HEK293 (cell line): ENCODE results near the gene CIRBP.

ENCODE experiments used
- BCL11B ChIP-seq: fragments of 450-650 bp; formaldehyde crosslinking; IDR thresholded peaks from 2 replicates; pipeline ENCODE4 v1.5.1; 2016; ENCODE audit warnings: low read depth, missing biosample characterization, missing genetic modification characterization
- EGR2 ChIP-seq: fragments of 450-650 bp; formaldehyde crosslinking; IDR thresholded peaks from 2 replicates; pipeline ENCODE4 v1.5.1; 2016; ENCODE audit warnings: low read depth, missing biosample characterization, missing genetic modification characterization
- HOXC10 ChIP-seq: sonication (generic); formaldehyde crosslinking; IDR thresholded peaks from 2 replicates; pipeline ENCODE4 v1.8.1; 2023; ENCODE audit warnings: mild to moderate bottlenecking, missing genetic modification reagents
- IKZF3 ChIP-seq: fragments of 450-650 bp; IDR thresholded peaks from 2 replicates; pipeline ENCODE4 v1.5.0; 2018; ENCODE audit warnings: missing biosample characterization, mild to moderate bottlenecking, missing genetic modification characterization, moderate library complexity
- KLF1 ChIP-seq: fragments of 450-650 bp; formaldehyde crosslinking; IDR thresholded peaks from 2 replicates; pipeline ENCODE4 v1.5.1; 2016; ENCODE audit warnings: missing biosample characterization, missing genetic modification characterization
- KLF10 ChIP-seq: fragments of 450-650 bp; IDR thresholded peaks from 2 replicates; pipeline ENCODE4 v1.5.1; 2018; ENCODE audit warnings: missing biosample characterization, mild to moderate bottlenecking, missing genetic modification characterization
- KLF8 ChIP-seq: fragments of 450-650 bp; formaldehyde crosslinking; IDR thresholded peaks from 2 replicates; pipeline ENCODE4 v1.5.1; 2016; ENCODE audit warnings: missing biosample characterization, missing genetic modification characterization
- RBAK ChIP-seq: fragments of 450-650 bp; formaldehyde crosslinking; IDR thresholded peaks from 2 replicates; pipeline ENCODE4 v1.5.1; 2016; ENCODE audit warnings: missing biosample characterization, missing genetic modification characterization
- SALL2 ChIP-seq: fragments of 450-650 bp; formaldehyde crosslinking; IDR thresholded peaks from 2 replicates; pipeline ENCODE4 v1.5.0; 2017; ENCODE audit warnings: missing biosample characterization, mild to moderate bottlenecking, missing genetic modification characterization, borderline replicate concordance
- WT1 ChIP-seq: fragments of 450-650 bp; formaldehyde crosslinking; IDR thresholded peaks from 2 replicates; pipeline ENCODE4 v1.5.1; 2016; ENCODE audit warnings: missing biosample characterization, missing genetic modification characterization
- ZBTB1 ChIP-seq: fragments of 450-650 bp; formaldehyde crosslinking; IDR thresholded peaks from 2 replicates; pipeline ENCODE4 v1.5.1; 2016; ENCODE audit warnings: missing biosample characterization, missing genetic modification characterization
- ZBTB20 ChIP-seq: fragments of 450-650 bp; formaldehyde crosslinking; IDR thresholded peaks from 2 replicates; pipeline ENCODE4 v1.5.1; 2016; ENCODE audit warnings: missing biosample characterization, missing genetic modification characterization
- ZBTB44 ChIP-seq: fragments of 450-650 bp; IDR thresholded peaks from 2 replicates; pipeline ENCODE4 v1.5.1; 2018; ENCODE audit warnings: missing biosample characterization, mild to moderate bottlenecking, missing genetic modification characterization
- ZFP37 ChIP-seq: fragments of 450-650 bp; formaldehyde crosslinking; IDR thresholded peaks from 2 replicates; pipeline ENCODE4 v1.5.1; 2016; ENCODE audit warnings: missing biosample characterization, missing genetic modification characterization
- ZNF140 ChIP-seq: fragments of 450-650 bp; formaldehyde crosslinking; IDR thresholded peaks from 2 replicates; pipeline ENCODE4 v1.5.1; 2016; ENCODE audit warnings: missing biosample characterization, missing genetic modification characterization
- ZNF146 ChIP-seq: fragments of 450-650 bp; formaldehyde crosslinking; IDR thresholded peaks from 2 replicates; pipeline ENCODE4 v1.5.1; 2016; ENCODE audit warnings: missing biosample characterization, missing genetic modification characterization
- ZNF155 ChIP-seq: fragments of 450-650 bp; formaldehyde crosslinking; IDR thresholded peaks from 2 replicates; pipeline ENCODE4 v1.5.1; 2016; ENCODE audit warnings: missing biosample characterization, missing genetic modification characterization
- ZNF174 ChIP-seq: fragments of 450-650 bp; formaldehyde crosslinking; IDR thresholded peaks from 2 replicates; pipeline ENCODE4 v1.5.0; 2017; ENCODE audit warnings: missing biosample characterization, mild to moderate bottlenecking, missing genetic modification characterization
- ZNF18 ChIP-seq: fragments of 450-650 bp; formaldehyde crosslinking; IDR thresholded peaks from 2 replicates; pipeline ENCODE4 v1.5.1; 2016; ENCODE audit warnings: missing biosample characterization, missing genetic modification characterization
- ZNF202 ChIP-seq: fragments of 450-650 bp; formaldehyde crosslinking; IDR thresholded peaks from 2 replicates; pipeline ENCODE4 v1.5.1; 2016; ENCODE audit warnings: missing biosample characterization, missing genetic modification characterization, borderline replicate concordance
- ZNF221 ChIP-seq: fragments of 450-650 bp; formaldehyde crosslinking; IDR thresholded peaks from 2 replicates; pipeline ENCODE4 v1.5.1; 2017; ENCODE audit warnings: missing biosample characterization, missing genetic modification characterization, borderline replicate concordance
- ZNF324 ChIP-seq: fragments of 450-650 bp; formaldehyde crosslinking; IDR thresholded peaks from 2 replicates; pipeline ENCODE4 v1.5.1; 2016; ENCODE audit warnings: missing biosample characterization, missing genetic modification characterization
- ZNF354C ChIP-seq: fragments of 450-650 bp; formaldehyde crosslinking; IDR thresholded peaks from 2 replicates; pipeline ENCODE4 v1.5.1; 2016; ENCODE audit warnings: missing biosample characterization, missing genetic modification characterization, low read depth, borderline replicate concordance
- ZNF416 ChIP-seq: fragments of 450-650 bp; formaldehyde crosslinking; IDR thresholded peaks from 2 replicates; pipeline ENCODE4 v1.5.1; 2016; ENCODE audit warnings: missing biosample characterization, missing genetic modification characterization
- ZNF654 ChIP-seq: fragments of 450-650 bp; formaldehyde crosslinking; IDR thresholded peaks from 2 replicates; pipeline ENCODE4 v1.5.1; 2016; ENCODE audit warnings: low read depth, missing biosample characterization, missing genetic modification characterization
- ZNF660 ChIP-seq: fragments of 450-650 bp; IDR thresholded peaks from 2 replicates; pipeline ENCODE4 v1.5.1; 2018; ENCODE audit warnings: missing biosample characterization, mild to moderate bottlenecking, missing genetic modification characterization
- ZNF701 ChIP-seq: fragments of 450-650 bp; formaldehyde crosslinking; IDR thresholded peaks from 2 replicates; pipeline ENCODE4 v1.5.1; 2016; ENCODE audit warnings: missing biosample characterization, missing genetic modification characterization
- ZNF785 ChIP-seq: fragments of 450-650 bp; formaldehyde crosslinking; IDR thresholded peaks from 2 replicates; pipeline ENCODE4 v1.5.1; 2016; ENCODE audit warnings: missing biosample characterization, missing genetic modification characterization
- ZSCAN23 ChIP-seq: fragments of 450-650 bp; formaldehyde crosslinking; IDR thresholded peaks from 2 replicates; pipeline ENCODE4 v1.5.1; 2016; ENCODE audit warnings: missing biosample characterization, missing genetic modification characterization
- TF ChIP-seq, protein P1 (sequence below): fragments of 450-650 bp; formaldehyde crosslinking; IDR thresholded peaks from 2 replicates; pipeline ENCODE4 v1.5.1; 2016; ENCODE audit warnings: missing biosample characterization, missing genetic modification characterization
- TF ChIP-seq, protein P2 (sequence below): fragments of 450-650 bp; formaldehyde crosslinking; IDR thresholded peaks from 2 replicates; pipeline ENCODE4 v1.5.1; 2016; ENCODE audit warnings: missing biosample characterization, missing genetic modification characterization, low read depth
- TF ChIP-seq, protein P3 (sequence below): fragments of 450-650 bp; formaldehyde crosslinking; IDR thresholded peaks from 2 replicates; pipeline ENCODE4 v1.5.1; 2017; ENCODE audit warnings: missing biosample characterization, missing genetic modification characterization

The CIRBP gene

GRCh38 chr19:1282588-1283206, 13.6 kb downstream of the CIRBP start (continued):
- TF ChIP-seq, protein P1, sequence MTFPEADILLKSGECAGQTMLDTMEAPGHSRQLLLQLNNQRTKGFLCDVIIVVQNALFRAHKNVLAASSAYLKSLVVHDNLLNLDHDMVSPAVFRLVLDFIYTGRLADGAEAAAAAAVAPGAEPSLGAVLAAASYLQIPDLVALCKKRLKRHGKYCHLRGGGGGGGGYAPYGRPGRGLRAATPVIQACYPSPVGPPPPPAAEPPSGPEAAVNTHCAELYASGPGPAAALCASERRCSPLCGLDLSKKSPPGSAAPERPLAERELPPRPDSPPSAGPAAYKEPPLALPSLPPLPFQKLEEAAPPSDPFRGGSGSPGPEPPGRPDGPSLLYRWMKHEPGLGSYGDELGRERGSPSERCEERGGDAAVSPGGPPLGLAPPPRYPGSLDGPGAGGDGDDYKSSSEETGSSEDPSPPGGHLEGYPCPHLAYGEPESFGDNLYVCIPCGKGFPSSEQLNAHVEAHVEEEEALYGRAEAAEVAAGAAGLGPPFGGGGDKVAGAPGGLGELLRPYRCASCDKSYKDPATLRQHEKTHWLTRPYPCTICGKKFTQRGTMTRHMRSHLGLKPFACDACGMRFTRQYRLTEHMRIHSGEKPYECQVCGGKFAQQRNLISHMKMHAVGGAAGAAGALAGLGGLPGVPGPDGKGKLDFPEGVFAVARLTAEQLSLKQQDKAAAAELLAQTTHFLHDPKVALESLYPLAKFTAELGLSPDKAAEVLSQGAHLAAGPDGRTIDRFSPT (tag by site-specific recombination) = 0 out of 2 replicates have a peak, but pooled peaks have one; percentile 6
- TF ChIP-seq ZNF18 (tag by site-specific recombination) (0 out of 2 replicates have a peak, but pooled peaks have one; percentile 24), ZNF324 (tag by site-specific recombination) (no peak), KLF10 (no peak), SALL2 (no peak), ZFP37 (no peak), ZNF202 (no peak), ZNF174 (tag by site-specific recombination) (no peak), KLF8 (tag by site-specific recombination) (0 out of 2 replicates have a peak, but pooled peaks have one; percentile 16), WT1 (tag by site-specific recombination) (0 out of 2 replicates have a peak, but pooled peaks have one; percentile 47), ZBTB1 (tag by site-specific recombination) (no peak), ZNF785 (tag by site-specific recombination) (no peak), ZBTB20 (no peak), ZNF155 (tag by site-specific recombination) (no peak), ZNF416 (no peak), ZNF660 (tag by site-specific recombination) (no peak), ZNF146 (no peak), IKZF3 (tag by site-specific recombination) (peak; percentile 69), ZBTB44 (tag by site-specific recombination) (no peak), ZNF140 (tag by site-specific recombination) (no peak), ZNF654 (no peak), ZNF354C (tag by site-specific recombination) (no peak), ZSCAN23 (tag by site-specific recombination) (no peak), EGR2 (tag by site-specific recombination) (no peak), ZNF221 (tag by site-specific recombination) (no peak), RBAK (tag by site-specific recombination) (no peak), BCL11B (tag by site-specific recombination) (peak; percentile 73), ZNF701 (tag by site-specific recombination) (no peak), HOXC10 (CRISPR knock-in tag) (no peak), KLF1 (tag by site-specific recombination) (no peak)
- TF ChIP-seq, protein P2, sequence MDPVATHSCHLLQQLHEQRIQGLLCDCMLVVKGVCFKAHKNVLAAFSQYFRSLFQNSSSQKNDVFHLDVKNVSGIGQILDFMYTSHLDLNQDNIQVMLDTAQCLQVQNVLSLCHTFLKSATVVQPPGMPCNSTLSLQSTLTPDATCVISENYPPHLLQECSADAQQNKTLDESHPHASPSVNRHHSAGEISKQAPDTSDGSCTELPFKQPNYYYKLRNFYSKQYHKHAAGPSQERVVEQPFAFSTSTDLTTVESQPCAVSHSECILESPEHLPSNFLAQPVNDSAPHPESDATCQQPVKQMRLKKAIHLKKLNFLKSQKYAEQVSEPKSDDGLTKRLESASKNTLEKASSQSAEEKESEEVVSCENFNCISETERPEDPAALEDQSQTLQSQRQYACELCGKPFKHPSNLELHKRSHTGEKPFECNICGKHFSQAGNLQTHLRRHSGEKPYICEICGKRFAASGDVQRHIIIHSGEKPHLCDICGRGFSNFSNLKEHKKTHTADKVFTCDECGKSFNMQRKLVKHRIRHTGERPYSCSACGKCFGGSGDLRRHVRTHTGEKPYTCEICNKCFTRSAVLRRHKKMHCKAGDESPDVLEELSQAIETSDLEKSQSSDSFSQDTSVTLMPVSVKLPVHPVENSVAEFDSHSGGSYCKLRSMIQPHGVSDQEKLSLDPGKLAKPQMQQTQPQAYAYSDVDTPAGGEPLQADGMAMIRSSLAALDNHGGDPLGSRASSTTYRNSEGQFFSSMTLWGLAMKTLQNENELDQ (tag by site-specific recombination) = no peak
- TF ChIP-seq, protein P3, sequence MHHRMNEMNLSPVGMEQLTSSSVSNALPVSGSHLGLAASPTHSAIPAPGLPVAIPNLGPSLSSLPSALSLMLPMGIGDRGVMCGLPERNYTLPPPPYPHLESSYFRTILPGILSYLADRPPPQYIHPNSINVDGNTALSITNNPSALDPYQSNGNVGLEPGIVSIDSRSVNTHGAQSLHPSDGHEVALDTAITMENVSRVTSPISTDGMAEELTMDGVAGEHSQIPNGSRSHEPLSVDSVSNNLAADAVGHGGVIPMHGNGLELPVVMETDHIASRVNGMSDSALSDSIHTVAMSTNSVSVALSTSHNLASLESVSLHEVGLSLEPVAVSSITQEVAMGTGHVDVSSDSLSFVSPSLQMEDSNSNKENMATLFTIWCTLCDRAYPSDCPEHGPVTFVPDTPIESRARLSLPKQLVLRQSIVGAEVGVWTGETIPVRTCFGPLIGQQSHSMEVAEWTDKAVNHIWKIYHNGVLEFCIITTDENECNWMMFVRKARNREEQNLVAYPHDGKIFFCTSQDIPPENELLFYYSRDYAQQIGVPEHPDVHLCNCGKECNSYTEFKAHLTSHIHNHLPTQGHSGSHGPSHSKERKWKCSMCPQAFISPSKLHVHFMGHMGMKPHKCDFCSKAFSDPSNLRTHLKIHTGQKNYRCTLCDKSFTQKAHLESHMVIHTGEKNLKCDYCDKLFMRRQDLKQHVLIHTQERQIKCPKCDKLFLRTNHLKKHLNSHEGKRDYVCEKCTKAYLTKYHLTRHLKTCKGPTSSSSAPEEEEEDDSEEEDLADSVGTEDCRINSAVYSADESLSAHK (tag by site-specific recombination) = no peak
